ENCODE data around the gene UGT2B28. TPM values are rescaled to one million over a fixed set of nuclear protein-coding genes. Genes with fewer than 3 reads are reported as not detected.
"Not testable (repeated sequence)": the region's sequence is repeated elsewhere in the genome, so short reads cannot be mapped to it uniquely, and the experiment has no call there.

Gene UGT2B28
- total RNA-seq: not detected
- polyA plus RNA-seq: not detected
- long read RNA-seq, donor 1: 0 reads
- long read RNA-seq, donor 2: 0 reads
- long read RNA-seq, donor 3: 0 reads

- DNase-seq; H3K4me1 ChIP-seq; intact Hi-C loops (cut with DNase I); H3K4me3 ChIP-seq; H3K27ac ChIP-seq; H3K9me3 ChIP-seq; H3K36me3 ChIP-seq; H3K27me3 ChIP-seq; ATAC-seq: not testable (repeated sequence)
- WGBS, 2 donors: 76 to 84% methylated on average over 4 of the region's 4 CpGs
These were observed at the start of gene UGT2B28 for GRCh38 chr4:69280081-69280480. TSS of gene UGT2B28 (plus strand) at chr4:69280475. CDS start at chr4:69280501, 26 bp downstream.

- no peak for TF ChIP-seq CTCF (IDR thresholded peaks at IDR 0.05)
- WGBS, 2 donors: 76 to 84% methylated on average over 2 of the region's 2 CpGs
- intact Hi-C loops (cut with DNase I): no loop called here
- Histone ChIP-seq H3K4me1 (no peaks in the 10 kb centered on the region), H3K27ac (no peak overlapping the region), H3K27me3 (no peaks in the 10 kb centered on the region), H3K9me3 (peaks cover 0 to 10% (median 3%) of the 10 kb centered on the region in 11 donors), H3K36me3 (no peaks in the 10 kb centered on the region), H3K4me3 (no peak overlapping the region)
- no peak for ATAC-seq
- no peak for DNase-seq
These were observed 41.2 kb upstream of the UGT2B28 start for GRCh38 chr4:69239092-69239491.

- Histone ChIP-seq H3K27ac (no peak overlapping the region), H3K36me3 (no peaks in the 10 kb centered on the region), H3K4me3 (no peak overlapping the region), H3K27me3 (no peaks in the 10 kb centered on the region), H3K9me3 (peaks cover 0 to 10% (median 3%) of the 10 kb centered on the region in 11 donors), H3K4me1 (no peaks in the 10 kb centered on the region)
- TF ChIP-seq CTCF (IDR thresholded peaks at IDR 0.05): no peak
- DNase-seq: no peak
- no peak for ATAC-seq
- intact Hi-C loops (cut with DNase I): loop anchor here in 2 of 10 donors (5.0 kb wide), 1 partner anchor 68 kb away; no protein-coding TSS in a partner anchor
- 46 to 59% methylated on average over 6 of the region's 6 CpGs for WGBS, 2 donors
These were observed 40.6 kb upstream of the UGT2B28 start for GRCh38 chr4:69239557-69240168.

- not testable (repeated sequence) for H3K27me3 ChIP-seq, ATAC-seq, H3K27ac ChIP-seq, H3K4me1 ChIP-seq, H3K36me3 ChIP-seq, H3K4me3 ChIP-seq, DNase-seq
- intact Hi-C loops (cut with DNase I): loop anchor here in 2 of 10 donors (5.0 kb wide), 1 partner anchor 67 kb away; no protein-coding TSS in a partner anchor
- 71 to 79% methylated on average over 3 of the region's 3 CpGs for WGBS, 2 donors
- peaks cover 0 to 19% (median 3%) of the 10 kb centered on the region in 11 donors for H3K9me3 ChIP-seq
These were observed 39.5 kb upstream of the UGT2B28 start for GRCh38 chr4:69240787-69241186.

GRCh38 chr4:69241746-69242145 lies 38.5 kb upstream of the UGT2B28 start:
- not testable (repeated sequence) for ATAC-seq, H3K27me3 ChIP-seq, DNase-seq, H3K27ac ChIP-seq, H3K4me3 ChIP-seq, H3K4me1 ChIP-seq, H3K36me3 ChIP-seq
- WGBS, 2 donors: 77 to 84% methylated on average over 2 of the region's 2 CpGs
- intact Hi-C loops (cut with DNase I): loop anchor here in 2 of 10 donors (5.0 kb wide), 1 partner anchor 66 kb away; no protein-coding TSS in a partner anchor
- H3K9me3 ChIP-seq: peaks cover 0 to 27% (median 3%) of the 10 kb centered on the region in 11 donors

- not testable (repeated sequence) for H3K4me3 ChIP-seq, DNase-seq, H3K4me1 ChIP-seq, H3K27me3 ChIP-seq, ATAC-seq, H3K27ac ChIP-seq, H3K36me3 ChIP-seq
- 72 to 78% methylated on average over 3 of the region's 3 CpGs for WGBS, 2 donors
- peaks cover 0 to 35% (median 3%) of the 10 kb centered on the region in 11 donors for H3K9me3 ChIP-seq
- intact Hi-C loops (cut with DNase I): loop anchor here in 2 of 10 donors (5.0 kb wide), 1 partner anchor 65 kb away; no protein-coding TSS in a partner anchor
These were observed 37.6 kb upstream of the UGT2B28 start for GRCh38 chr4:69242562-69243240.

GRCh38 chr4:69250884-69251283 lies 29.4 kb upstream of the UGT2B28 start:
- not testable (repeated sequence) for H3K36me3 ChIP-seq, ATAC-seq, H3K27ac ChIP-seq, H3K4me3 ChIP-seq, DNase-seq, H3K4me1 ChIP-seq, H3K27me3 ChIP-seq
- H3K9me3 ChIP-seq: peaks cover 0 to 21% (median 0%) of the 10 kb centered on the region in 11 donors
- 61 to 70% methylated on average over 2 of the region's 2 CpGs for WGBS, 2 donors
- intact Hi-C loops (cut with DNase I): loop anchor here in 1 of 10 donors (10.0 kb wide), 1 partner anchor 124 kb away; no protein-coding TSS in a partner anchor

- not testable (repeated sequence) for H3K36me3 ChIP-seq, ATAC-seq, H3K27ac ChIP-seq, DNase-seq, H3K4me1 ChIP-seq, H3K27me3 ChIP-seq, H3K4me3 ChIP-seq, H3K9me3 ChIP-seq
- WGBS, 2 donors: 76 to 83% methylated on average over 3 of the region's 3 CpGs
- intact Hi-C loops (cut with DNase I): loop anchor here in 1 of 10 donors (10.0 kb wide), 1 partner anchor 122 kb away; no protein-coding TSS in a partner anchor
These were observed 27.0 kb upstream of the UGT2B28 start for GRCh38 chr4:69253147-69253772.

GRCh38 chr4:69268612-69269011 lies 11.7 kb upstream of the UGT2B28 start:
- H3K27ac ChIP-seq; H3K4me1 ChIP-seq; H3K27me3 ChIP-seq; H3K36me3 ChIP-seq; intact Hi-C loops (cut with DNase I); ATAC-seq; DNase-seq; H3K4me3 ChIP-seq; H3K9me3 ChIP-seq: not testable (repeated sequence)
- WGBS, 2 donors: 89 to 91% methylated on average over 7 of the region's 7 CpGs
